H9 (cell line): Measurements from ENCODE around the gene FANCF. TPM values are rescaled to one million over a fixed set of nuclear protein-coding genes. Genes with fewer than 3 reads are reported as not detected.
A peak's percentile ranks its signal among the peaks of the same experiment; 100 is the strongest.
"Not testable (repeated sequence)": the region's sequence is repeated elsewhere in the genome, so short reads cannot be mapped to it uniquely, and the experiment has no call there.

Experiments used
- DNase-seq: peaks from one replicate; pipeline ENCODE4 v3.0.0-alpha.2; 2017
- H2AFZ ChIP-seq: one replicate; pipeline ENCODE4 v1.6.1; 2013; ENCODE audit warnings: mild to moderate bottlenecking, low read length, control low read depth, moderate library complexity
- H2AK5ac ChIP-seq: 2 replicates; pipeline ENCODE4 v1.6.1; 2013; ENCODE audit warnings: low read length, control low read depth, mixed read lengths; ENCODE audit not compliant: insufficient read length
- H2BK120ac ChIP-seq: one replicate; pipeline ENCODE4 v1.6.1; 2013; ENCODE audit warnings: low read depth, mild to moderate bottlenecking, low read length, control low read depth, inconsistent platforms; ENCODE audit not compliant: poor library complexity, severe bottlenecking
- H2BK12ac ChIP-seq: 2 replicates; pipeline ENCODE4 v1.6.1; 2013; ENCODE audit warnings: low read length, control low read depth, mixed read lengths, low read depth; ENCODE audit not compliant: insufficient read length
- H2BK15ac ChIP-seq: 2 replicates; pipeline ENCODE4 v1.6.1; 2013; ENCODE audit warnings: low read depth, low read length, control low read depth
- H2BK20ac ChIP-seq: one replicate; pipeline ENCODE4 v1.6.1; 2013; ENCODE audit warnings: low read depth, mild to moderate bottlenecking, low read length, control low read depth, inconsistent platforms; ENCODE audit not compliant: poor library complexity, severe bottlenecking
- H2BK5ac ChIP-seq: 2 replicates; pipeline ENCODE4 v1.6.1; 2013; ENCODE audit warnings: low read length, control low read depth, mixed read lengths; ENCODE audit not compliant: insufficient read length
- H3K14ac ChIP-seq: 2 replicates; pipeline ENCODE4 v1.6.1; 2013; ENCODE audit warnings: low read length, control low read depth; ENCODE audit not compliant: insufficient read depth
- H3K18ac ChIP-seq: 2 replicates; pipeline ENCODE4 v1.6.1; 2013; ENCODE audit warnings: low read depth, mild to moderate bottlenecking, mixed read lengths, low read length, control low read depth; ENCODE audit not compliant: insufficient read length
- H3K23ac ChIP-seq: 2 replicates; pipeline ENCODE4 v1.6.1; 2013; ENCODE audit warnings: low read length, control low read depth, mixed read lengths, low read depth; ENCODE audit not compliant: insufficient read length
- H3K23me2 ChIP-seq: 2 replicates; pipeline ENCODE4 v1.6.1; 2013; ENCODE audit warnings: low read depth, mild to moderate bottlenecking, mixed read lengths, low read length, control low read depth; ENCODE audit not compliant: insufficient read length, poor library complexity, severe bottlenecking
- H3K27ac ChIP-seq: 2 replicates; pipeline ENCODE4 v1.5.1; 2013; ENCODE audit warnings: low read length, control low read depth, mixed read lengths, low read depth; ENCODE audit not compliant: insufficient read length
- H3K27me3 ChIP-seq: 2 replicates; pipeline ENCODE4 v1.6.1; 2013; ENCODE audit warnings: low read length, control low read depth, inconsistent platforms; ENCODE audit not compliant: insufficient read depth
- H3K4ac ChIP-seq: 2 replicates; pipeline ENCODE4 v1.6.1; 2013; ENCODE audit warnings: low read depth, mild to moderate bottlenecking, control low read depth, inconsistent platforms, low read length, moderate library complexity
- H3K4me1 ChIP-seq: 2 replicates; pipeline ENCODE4 v1.6.1; 2013; ENCODE audit warnings: low read length, control low read depth, inconsistent platforms; ENCODE audit not compliant: insufficient read depth
- H3K4me2 ChIP-seq: 2 replicates; pipeline ENCODE4 v1.6.1; 2013; ENCODE audit warnings: low read length, control low read depth, mixed read lengths; ENCODE audit not compliant: insufficient read length, insufficient read depth
- H3K56ac ChIP-seq: 2 replicates; pipeline ENCODE4 v1.6.1; 2013; ENCODE audit warnings: low read depth, mild to moderate bottlenecking, mixed read lengths, low read length, control low read depth; ENCODE audit not compliant: insufficient read length
- H3K79me1 ChIP-seq: 2 replicates; pipeline ENCODE4 v1.6.1; 2013; ENCODE audit warnings: low read depth, mild to moderate bottlenecking, moderate library complexity, low read length, control low read depth, inconsistent platforms; ENCODE audit not compliant: insufficient read depth, poor library complexity, severe bottlenecking
- H3K79me2 ChIP-seq: 2 replicates; pipeline ENCODE4 v1.6.1; 2013; ENCODE audit warnings: low read length, control low read depth, inconsistent platforms; ENCODE audit not compliant: insufficient read depth
- H3K9ac ChIP-seq: 2 replicates; pipeline ENCODE4 v1.6.1; 2013; ENCODE audit warnings: low read length, control low read depth, mixed read lengths; ENCODE audit not compliant: insufficient read length; ENCODE audit errors: extremely low read depth
- H3K9me3 ChIP-seq: one replicate; pipeline ENCODE4 v1.6.1; 2013; ENCODE audit warnings: low read depth, low read length, inconsistent platforms; ENCODE audit not compliant: control insufficient read depth
- H3T11ph ChIP-seq: one replicate; pipeline ENCODE4 v1.6.1; 2013; ENCODE audit warnings: mild to moderate bottlenecking, low read length, control low read depth, inconsistent platforms
- H4K20me1 ChIP-seq: one replicate; pipeline ENCODE4 v1.6.1; 2013; ENCODE audit not compliant: control insufficient read depth, insufficient read length, insufficient read depth
- H4K5ac ChIP-seq: 2 replicates; pipeline ENCODE4 v1.6.1; 2013; ENCODE audit warnings: low read depth, mild to moderate bottlenecking, mixed read lengths, low read length, control low read depth; ENCODE audit not compliant: insufficient read length
- H4K8ac ChIP-seq: replicated peaks from 2 replicates; pipeline ENCODE4 v1.6.1; 2013; ENCODE audit warnings: low read length, control low read depth, mixed read lengths, low read depth; ENCODE audit not compliant: insufficient read length
- H4K91ac ChIP-seq: 2 replicates; pipeline ENCODE4 v1.6.1; 2013; ENCODE audit warnings: low read depth, mild to moderate bottlenecking, moderate library complexity, mixed read lengths, low read length, control low read depth; ENCODE audit not compliant: insufficient read length
- H3K27ac Mint-ChIP-seq, 3 experiments: 2 replicates in 2 of 3; 3 replicates in 1 of 3; pipeline ENCODE4 v1.8.0; 2020 to 2021; ENCODE audit warnings: mixed read lengths in 3 of 3, mild to moderate bottlenecking in 1 of 3, moderate library complexity in 1 of 3
- H3K27me3 Mint-ChIP-seq: 2 replicates; pipeline ENCODE4 v1.8.0; 2021; ENCODE audit warnings: low read depth, mild to moderate bottlenecking, moderate library complexity, mixed read lengths
- H3K36me3 Mint-ChIP-seq, 3 experiments: 2 replicates in 2 of 3; 3 replicates in 1 of 3; pipeline ENCODE4 v1.8.0; 2020 to 2021; ENCODE audit warnings: low read depth in 3 of 3, mixed read lengths in 3 of 3; ENCODE audit not compliant: insufficient read depth in 1 of 3
- H3K4me1 Mint-ChIP-seq, 2 experiments: 2 replicates each; pipeline ENCODE4 v1.8.0; 2020; ENCODE audit warnings: mixed read lengths in 2 of 2
- H3K4me3 Mint-ChIP-seq, 2 experiments: 2 replicates in 1 of 2; 3 replicates in 1 of 2; pipeline ENCODE4 v1.8.0; 2020 to 2021; ENCODE audit warnings: mild to moderate bottlenecking in 2 of 2, mixed read lengths in 2 of 2, moderate library complexity in 1 of 2
- H3K9me3 Mint-ChIP-seq, 2 experiments: 2 replicates in 1 of 2; 3 replicates in 1 of 2; pipeline ENCODE4 v1.8.0; 2020; ENCODE audit warnings: mild to moderate bottlenecking in 2 of 2, mixed read lengths in 2 of 2, moderate library complexity in 1 of 2
- WGBS: extraction: QIAGEN DNeasy Blood & Tissue Kit; methylation state at CpG from one replicate; pipeline ENCODE4 v1.1.7; 2013; ENCODE audit warnings: missing lambda C conversion rate, low lambda C conversion rate, mixed read lengths; ENCODE audit not compliant: insufficient read length; ENCODE audit errors: extremely low coverage; 5-methylcytosine and 5-hydroxymethylcytosine counted together
- total RNA-seq: library from RNA; stranded (reverse); gene quantifications from 2 replicates; pipeline ENCODE4 v1.2.1, GENCODE V29; 2021
- TF ChIP-seq, protein P1 (sequence below): fragments of 200-600 bp; sonication (generic); conservative IDR thresholded peaks from 3 replicates; pipeline ENCODE4 v1.8.0; 2021; ENCODE audit warnings: antibody characterized with exemption, mild to moderate bottlenecking

The FANCF gene
- total RNA-seq, 1 experiment from 2014 or later = 15.3 TPM

DNA sequence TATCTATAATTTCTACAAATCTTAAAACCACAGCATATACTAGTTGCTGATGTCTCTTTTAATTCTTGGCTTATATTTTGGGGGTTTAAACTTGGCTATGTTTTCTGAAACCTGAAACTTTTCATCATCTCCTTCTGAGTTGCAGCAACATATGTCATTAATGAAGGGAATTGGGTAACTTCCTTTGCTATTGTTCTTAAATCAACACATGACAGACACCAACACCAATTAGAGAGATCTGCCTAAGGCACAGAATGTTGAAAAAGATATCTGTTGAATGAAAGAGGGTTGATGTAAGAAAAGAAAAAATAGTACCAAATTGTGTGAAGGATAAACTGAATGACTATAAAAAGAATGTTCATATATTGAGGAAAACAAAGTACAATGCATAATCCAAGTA, 30.5 kb upstream of the FANCF start:
- Mint-ChIP-seq H3K27me3 (peaks cover 3% of the 10 kb centered on the region), H3K4me3 (no peak overlapping the region), H3K36me3 (peaks cover 1 to 11% (median 2%) of the 10 kb centered on the region in 3 experiments; a peak in 4 of 7 replicates), H3K9me3 (peaks cover 1 to 9% of the 10 kb centered on the region in 2 experiments; a peak in 2 of 5 replicates), H3K4me1 (peaks cover 23 to 36% of the 10 kb centered on the region in 2 experiments), H3K27ac (no peak overlapping the region)
- H2AFZ ChIP-seq = no peak overlapping the region
- no peak overlapping the region for H3K56ac ChIP-seq
- H3K27me3 ChIP-seq = no peaks in the 10 kb centered on the region
- H3K9ac ChIP-seq = no peak overlapping the region
- H2BK120ac ChIP-seq = no peak overlapping the region
- no peak for DNase-seq
- no peak overlapping the region for H2AK5ac ChIP-seq
- no peaks in the 10 kb centered on the region for H3K9me3 ChIP-seq
- no peaks in the 10 kb centered on the region for H3K4me1 ChIP-seq
- H3K23ac ChIP-seq = no peak overlapping the region
- H2BK12ac ChIP-seq = no peak overlapping the region
- H3T11ph ChIP-seq = no peak overlapping the region
- H3K4me2 ChIP-seq = no peak overlapping the region
- H3K79me2 ChIP-seq = no peaks in the 10 kb centered on the region
- H4K91ac ChIP-seq = no peak overlapping the region
- TF ChIP-seq, protein P1, sequence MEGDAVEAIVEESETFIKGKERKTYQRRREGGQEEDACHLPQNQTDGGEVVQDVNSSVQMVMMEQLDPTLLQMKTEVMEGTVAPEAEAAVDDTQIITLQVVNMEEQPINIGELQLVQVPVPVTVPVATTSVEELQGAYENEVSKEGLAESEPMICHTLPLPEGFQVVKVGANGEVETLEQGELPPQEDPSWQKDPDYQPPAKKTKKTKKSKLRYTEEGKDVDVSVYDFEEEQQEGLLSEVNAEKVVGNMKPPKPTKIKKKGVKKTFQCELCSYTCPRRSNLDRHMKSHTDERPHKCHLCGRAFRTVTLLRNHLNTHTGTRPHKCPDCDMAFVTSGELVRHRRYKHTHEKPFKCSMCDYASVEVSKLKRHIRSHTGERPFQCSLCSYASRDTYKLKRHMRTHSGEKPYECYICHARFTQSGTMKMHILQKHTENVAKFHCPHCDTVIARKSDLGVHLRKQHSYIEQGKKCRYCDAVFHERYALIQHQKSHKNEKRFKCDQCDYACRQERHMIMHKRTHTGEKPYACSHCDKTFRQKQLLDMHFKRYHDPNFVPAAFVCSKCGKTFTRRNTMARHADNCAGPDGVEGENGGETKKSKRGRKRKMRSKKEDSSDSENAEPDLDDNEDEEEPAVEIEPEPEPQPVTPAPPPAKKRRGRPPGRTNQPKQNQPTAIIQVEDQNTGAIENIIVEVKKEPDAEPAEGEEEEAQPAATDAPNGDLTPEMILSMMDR = no peak
- H4K8ac ChIP-seq = no peak overlapping the region
- H4K20me1 ChIP-seq = no peaks in the 10 kb centered on the region
- H3K27ac ChIP-seq = no peak overlapping the region
- no peaks in the 10 kb centered on the region for H3K79me1 ChIP-seq
- H4K5ac ChIP-seq = no peak overlapping the region
- H3K14ac ChIP-seq = no peak overlapping the region
- H3K4ac ChIP-seq = no peak overlapping the region
- no peak overlapping the region for H3K18ac ChIP-seq
- H2BK20ac ChIP-seq = no peak overlapping the region
- no peak overlapping the region for H2BK15ac ChIP-seq
- no peak overlapping the region for H2BK5ac ChIP-seq
- no peaks in the 10 kb centered on the region for H3K23me2 ChIP-seq

DNA sequence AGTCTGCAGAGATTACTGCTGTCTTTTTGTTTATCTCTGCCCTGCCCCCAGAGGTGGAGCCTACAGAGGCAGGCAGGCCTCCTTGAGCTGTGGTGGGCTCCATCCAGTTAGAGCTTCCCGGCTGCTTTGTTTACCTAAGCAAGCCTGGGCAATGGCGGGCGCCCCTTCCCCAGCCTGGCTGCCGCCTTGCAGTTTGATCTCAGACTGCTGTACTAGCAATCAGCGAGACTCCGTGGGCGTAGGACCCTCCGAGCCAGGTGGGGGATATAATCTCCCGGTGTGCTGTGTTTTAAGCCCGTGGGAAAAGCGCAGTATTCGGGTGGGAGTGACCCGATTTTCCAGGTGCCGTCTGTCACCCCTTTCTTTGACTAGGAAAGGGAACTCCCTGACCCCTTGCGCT, 26.7 kb upstream of the FANCF start:
- H3K27me3 ChIP-seq, H2AK5ac ChIP-seq, H2AFZ ChIP-seq, H2BK20ac ChIP-seq, H3K4ac ChIP-seq, H3K23ac ChIP-seq, H2BK15ac ChIP-seq, H2BK5ac ChIP-seq, H4K20me1 ChIP-seq, H3K27me3 Mint-ChIP-seq, DNase-seq, H3K14ac ChIP-seq, H3K23me2 ChIP-seq, H3K79me2 ChIP-seq, H3K4me2 ChIP-seq, H2BK120ac ChIP-seq, H4K8ac ChIP-seq, H3K9me3 ChIP-seq, H3K4me1 ChIP-seq, H3T11ph ChIP-seq, H3K79me1 ChIP-seq, H3K27ac ChIP-seq, H3K9ac ChIP-seq, H3K56ac ChIP-seq, H2BK12ac ChIP-seq, H4K5ac ChIP-seq, H4K91ac ChIP-seq, H3K18ac ChIP-seq: not testable (repeated sequence)
- Mint-ChIP-seq H3K4me3 (peak overlapping the region in 1 of 2 experiments; percentile 45; a peak in 2 of 5 replicates), H3K4me1 (peaks cover 21 to 30% of the 10 kb centered on the region in 2 experiments), H3K36me3 (peaks cover 1 to 11% (median 2%) of the 10 kb centered on the region in 3 experiments; a peak in 4 of 7 replicates), H3K9me3 (peaks cover 1 to 13% of the 10 kb centered on the region in 2 experiments; a peak in 2 of 5 replicates), H3K27ac (peak overlapping the region; percentile 31 to 93 (median 91); a peak in 5 of 7 replicates)
- no CpG with 5 or more reads among the region's 15 CpGs for WGBS
